HG02884 (cell line): ENCODE measurements around the gene MOCS3.

Experiments
- ATAC-seq: cut with Tn5 transposase; IDR thresholded peaks from one replicate; pipeline ENCODE4 v1.9.1; 2021; ENCODE audit warnings: mild to moderate bottlenecking, moderate library complexity; ENCODE audit not compliant: unreplicated experiment

MOCS3 gene

GRCh38 chr20:50958615-50959542, at the start of gene MOCS3:
TSS of gene MOCS3 (plus strand) at chr20:50958818. CDS start at chr20:50958843, 25 bp downstream.
- ATAC-seq = peak; percentile 73

GRCh38 chr20:50909413-50909812, 49.2 kb upstream of the MOCS3 start:
- no peak for ATAC-seq

- no peak for ATAC-seq
Measured at GRCh38 chr20:50911030-50911429, 47.6 kb upstream of the MOCS3 start.

GRCh38 chr20:50911716-50912115, 46.9 kb upstream of the MOCS3 start:
- ATAC-seq = no peak

GRCh38 chr20:50913690-50914375, 44.8 kb upstream of the MOCS3 start:
- ATAC-seq = no peak

- ATAC-seq = no peak
Measured at GRCh38 chr20:50915424-50915823, 43.2 kb upstream of the MOCS3 start.

- no peak for ATAC-seq
Measured at GRCh38 chr20:50916257-50916656, 42.4 kb upstream of the MOCS3 start.

- ATAC-seq = no peak
Measured at GRCh38 chr20:50916934-50917333, 41.7 kb upstream of the MOCS3 start.

- ATAC-seq = no peak
Measured at GRCh38 chr20:50918403-50918802, 40.2 kb upstream of the MOCS3 start.

- ATAC-seq = no peak
Measured at GRCh38 chr20:50919567-50919966, 39.1 kb upstream of the MOCS3 start.

- ATAC-seq = no peak
Measured at GRCh38 chr20:50920997-50921396, 37.6 kb upstream of the MOCS3 start.

- no peak for ATAC-seq
Measured at GRCh38 chr20:50921803-50922501, 36.7 kb upstream of the MOCS3 start.

- ATAC-seq = no peak
Measured at GRCh38 chr20:50924261-50924920, 34.2 kb upstream of the MOCS3 start.

- no peak for ATAC-seq
Measured at GRCh38 chr20:50926530-50926929, 32.1 kb upstream of the MOCS3 start.

- no peak for ATAC-seq
Measured at GRCh38 chr20:50928469-50928868, 30.1 kb upstream of the MOCS3 start.

GRCh38 chr20:50929299-50930138, 29.1 kb upstream of the MOCS3 start:
- ATAC-seq = peak; percentile 55

- ATAC-seq = no peak
Measured at GRCh38 chr20:50930139-50930975, 28.3 kb upstream of the MOCS3 start.

- ATAC-seq = peak; percentile 12
Measured at GRCh38 chr20:50930976-50931305, 27.7 kb upstream of the MOCS3 start.

- peak; percentile 55 for ATAC-seq
Measured at GRCh38 chr20:50931306-50932015, 27.2 kb upstream of the MOCS3 start, which contains the start of gene ADNP. TSS of gene ADNP (minus strand) at chr20:50931437. CDS start at chr20:50903996, 27,441 bp downstream.
